ENCODE measurements around the gene TCEA3.

GRCh38 chr1:23395154-23395724 lies 29.3 kb downstream of the TCEA3 start:
- TF ChIP-seq CTCF (IDR thresholded peaks at IDR 0.05 in 4 of 5, conservative IDR thresholded peaks at IDR 0.05 in 1 of 5) (no peak), POLR2A (IDR thresholded peaks at IDR 0.05) (no peak)

All from gastrocnemius medialis (tissue), 4 donors.